A673 (cell line): ENCODE measurements around the gene SLAMF8. TPM values are rescaled to one million over a fixed set of nuclear protein-coding genes. Genes with fewer than 3 reads are reported as not detected.

Source experiments
- BruUV-seq: library from RNA; stranded (reverse); fragments of 400-500 nt; replicated peaks from 2 replicates; lab custom pipeline; 2021; lab: Mats Ljungman, UMichigan
- CTCF ChIA-PET: fragments of 300-600 bp; sonication (Branson Sonifier 250); formaldehyde crosslinking; loops from one replicate; lab custom pipeline; 2022; ENCODE audit warnings: antibody characterized with exemption; lab: Charles Lee
- POLR2A ChIA-PET: fragments of 300-600 bp; sonication (Branson Sonifier 250); formaldehyde crosslinking; loops from one replicate; lab custom pipeline; 2022; ENCODE audit warnings: antibody characterized with exemption; ENCODE audit not compliant: low non-redundant PET; lab: Charles Lee
- DNase-seq: peaks from one replicate; pipeline ENCODE4 v3.0.0-alpha.2; 2015; ENCODE audit warnings: low spot score
- H3K27ac ChIP-seq: fragments of 200-600 bp; sonication (generic); 2 replicates; pipeline ENCODE4 v1.5.1; 2016; ENCODE audit warnings: mixed run types, low read depth, mild to moderate bottlenecking, mixed read lengths, antibody characterized with exemption, low read length; ENCODE audit not compliant: poor library complexity, severe bottlenecking
- H3K27me3 ChIP-seq: fragments of 200-600 bp; sonication (generic); replicated peaks from 2 replicates; pipeline ENCODE4 v1.6.1; 2017; ENCODE audit warnings: mixed run types, low read depth, mild to moderate bottlenecking, mixed read lengths, antibody characterized with exemption, low read length; ENCODE audit not compliant: insufficient read depth, poor library complexity
- H3K36me3 ChIP-seq: fragments of 200-600 bp; sonication (generic); 2 replicates; pipeline ENCODE4 v1.6.1; 2016; ENCODE audit warnings: mixed run types, mild to moderate bottlenecking, mixed read lengths, antibody characterized with exemption, low read length; ENCODE audit not compliant: insufficient read depth, poor library complexity, severe bottlenecking
- H3K4me1 ChIP-seq: fragments of 200-600 bp; sonication (generic); 2 replicates; pipeline ENCODE4 v1.6.1; 2017; ENCODE audit warnings: mixed run types, mild to moderate bottlenecking, mixed read lengths, antibody characterized with exemption, low read length; ENCODE audit not compliant: insufficient read depth, poor library complexity, severe bottlenecking
- H3K4me3 ChIP-seq: fragments of 200-600 bp; sonication (generic); 2 replicates; pipeline ENCODE4 v1.5.1; 2016; ENCODE audit warnings: low read depth, mixed run types, mild to moderate bottlenecking, mixed read lengths, low read length; ENCODE audit not compliant: poor library complexity, severe bottlenecking
- H3K9me3 ChIP-seq: fragments of 200-600 bp; sonication (generic); 2 replicates; pipeline ENCODE4 v1.6.1; 2016; ENCODE audit warnings: mixed run types, low read depth, mild to moderate bottlenecking, mixed read lengths, antibody characterized with exemption, low read length; ENCODE audit not compliant: poor library complexity, severe bottlenecking
- EZH2 ChIP-seq: fragments of 200-600 bp; sonication (generic); IDR thresholded peaks from 2 replicates; pipeline ENCODE4 v1.6.1; 2017; ENCODE audit warnings: borderline replicate concordance, low read depth, mild to moderate bottlenecking, mixed read lengths, antibody characterized with exemption, low read length; ENCODE audit not compliant: poor library complexity, severe bottlenecking
- intact Hi-C: fragments of 100-400 bp; cut with micrococcal nuclease; formaldehyde crosslinking; loops from one replicate; pipeline ENCODE4 v1.10.0; 2022; ENCODE audit not compliant: unreplicated experiment
- total RNA-seq: library from RNA; stranded (reverse); gene quantifications from 2 replicates; pipeline ENCODE4 v1.2.3, GENCODE V29; 2021
- TF ChIP-seq, protein P1 (sequence below): fragments of 300-800, 200-600 bp; sonication (generic); conservative IDR thresholded peaks from 2 replicates; pipeline ENCODE4 v1.5.1; 2017; ENCODE audit warnings: low read depth, mild to moderate bottlenecking, antibody characterized with exemption, low read length, moderate library complexity, mixed read lengths

The SLAMF8 gene
- total RNA-seq, 1 experiment from 2014 or later: not detected

DNA sequence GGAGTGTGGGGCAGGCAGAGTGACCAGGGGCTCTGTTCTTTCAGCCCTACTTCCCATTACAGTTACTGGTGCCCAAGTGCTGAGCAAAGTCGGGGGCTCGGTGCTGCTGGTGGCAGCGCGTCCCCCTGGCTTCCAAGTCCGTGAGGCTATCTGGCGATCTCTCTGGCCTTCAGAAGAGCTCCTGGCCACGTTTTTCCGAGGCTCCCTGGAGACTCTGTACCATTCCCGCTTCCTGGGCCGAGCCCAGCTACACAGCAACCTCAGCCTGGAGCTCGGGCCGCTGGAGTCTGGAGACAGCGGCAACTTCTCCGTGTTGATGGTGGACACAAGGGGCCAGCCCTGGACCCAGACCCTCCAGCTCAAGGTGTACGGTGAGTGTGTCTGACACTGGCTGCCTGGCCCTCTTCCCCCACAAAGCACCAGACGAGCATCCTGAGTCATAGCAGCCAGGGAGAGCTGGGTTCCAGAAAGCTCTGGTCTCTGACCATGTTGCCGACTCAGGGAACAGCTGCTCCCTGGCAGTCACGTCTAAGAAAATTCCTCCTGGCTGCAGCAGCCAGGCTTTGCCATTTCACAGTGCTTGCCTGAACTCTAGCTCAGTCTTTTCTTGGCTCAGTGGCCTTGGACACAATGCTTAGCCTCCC is 3.3 kb downstream of the SLAMF8 start:
- CTCF ChIA-PET: interaction anchor here (1.4 kb wide), 1 partner anchor 60 kb away, joined by 3 read pairs; no protein-coding TSS in a partner anchor
- no TSS peak for BruUV-seq

DNA sequence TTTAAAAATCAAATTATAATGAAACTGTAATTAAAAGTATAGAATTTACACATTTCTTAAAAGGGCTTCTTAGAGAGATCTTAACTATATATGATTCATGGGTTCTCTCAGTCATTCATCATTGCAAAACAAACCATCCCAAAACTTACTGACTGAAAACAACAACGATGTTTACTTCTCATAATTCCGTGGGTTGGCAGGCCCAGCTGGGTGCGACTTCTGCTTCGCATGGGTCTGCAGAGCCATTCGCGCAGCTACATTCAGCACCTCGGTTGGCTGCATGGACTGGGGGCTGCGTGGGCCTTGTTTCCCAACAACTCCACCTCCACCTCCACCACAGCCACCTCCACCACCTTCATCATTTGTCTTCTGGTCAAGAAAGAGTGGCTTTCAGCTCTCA is 4.0 kb downstream of the SLAMF8 start:
- intact Hi-C loops: loop anchor here (2.0 kb wide), 1 partner anchor 60 kb away; no protein-coding TSS in a partner anchor
- BruUV-seq: no TSS peak
- ChIA-PET POLR2A (no interaction called here), CTCF (interaction anchor here (1.4 kb wide), 1 partner anchor 59 kb away, joined by 3 read pairs; no protein-coding TSS in a partner anchor)
- TF ChIP-seq EZH2: no peak
- TF ChIP-seq, protein P1, sequence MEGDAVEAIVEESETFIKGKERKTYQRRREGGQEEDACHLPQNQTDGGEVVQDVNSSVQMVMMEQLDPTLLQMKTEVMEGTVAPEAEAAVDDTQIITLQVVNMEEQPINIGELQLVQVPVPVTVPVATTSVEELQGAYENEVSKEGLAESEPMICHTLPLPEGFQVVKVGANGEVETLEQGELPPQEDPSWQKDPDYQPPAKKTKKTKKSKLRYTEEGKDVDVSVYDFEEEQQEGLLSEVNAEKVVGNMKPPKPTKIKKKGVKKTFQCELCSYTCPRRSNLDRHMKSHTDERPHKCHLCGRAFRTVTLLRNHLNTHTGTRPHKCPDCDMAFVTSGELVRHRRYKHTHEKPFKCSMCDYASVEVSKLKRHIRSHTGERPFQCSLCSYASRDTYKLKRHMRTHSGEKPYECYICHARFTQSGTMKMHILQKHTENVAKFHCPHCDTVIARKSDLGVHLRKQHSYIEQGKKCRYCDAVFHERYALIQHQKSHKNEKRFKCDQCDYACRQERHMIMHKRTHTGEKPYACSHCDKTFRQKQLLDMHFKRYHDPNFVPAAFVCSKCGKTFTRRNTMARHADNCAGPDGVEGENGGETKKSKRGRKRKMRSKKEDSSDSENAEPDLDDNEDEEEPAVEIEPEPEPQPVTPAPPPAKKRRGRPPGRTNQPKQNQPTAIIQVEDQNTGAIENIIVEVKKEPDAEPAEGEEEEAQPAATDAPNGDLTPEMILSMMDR: no peak
- Histone ChIP-seq H3K9me3 (no peaks in the 10 kb centered on the region), H3K4me1 (peaks cover 19% of the 10 kb centered on the region), H3K4me3 (no peak overlapping the region), H3K27me3 (no peaks in the 10 kb centered on the region), H3K27ac (no peak overlapping the region), H3K36me3 (no peaks in the 10 kb centered on the region)
- DNase-seq: no peak

More for the DNA sequence above, 3.3 kb downstream of the SLAMF8 start:
- Histone ChIP-seq H3K4me3 (no peak overlapping the region), H3K36me3 (no peaks in the 10 kb centered on the region), H3K4me1 (peaks cover 19% of the 10 kb centered on the region), H3K27ac (no peak overlapping the region), H3K27me3 (no peaks in the 10 kb centered on the region), H3K9me3 (no peaks in the 10 kb centered on the region)
- DNase-seq: no peak
- POLR2A ChIA-PET: no interaction called here
- intact Hi-C loops: loop anchor here (2.0 kb wide), 1 partner anchor 61 kb away; no protein-coding TSS in a partner anchor
- no peak for TF ChIP-seq EZH2
- TF ChIP-seq, protein P1: no peak

DNA sequence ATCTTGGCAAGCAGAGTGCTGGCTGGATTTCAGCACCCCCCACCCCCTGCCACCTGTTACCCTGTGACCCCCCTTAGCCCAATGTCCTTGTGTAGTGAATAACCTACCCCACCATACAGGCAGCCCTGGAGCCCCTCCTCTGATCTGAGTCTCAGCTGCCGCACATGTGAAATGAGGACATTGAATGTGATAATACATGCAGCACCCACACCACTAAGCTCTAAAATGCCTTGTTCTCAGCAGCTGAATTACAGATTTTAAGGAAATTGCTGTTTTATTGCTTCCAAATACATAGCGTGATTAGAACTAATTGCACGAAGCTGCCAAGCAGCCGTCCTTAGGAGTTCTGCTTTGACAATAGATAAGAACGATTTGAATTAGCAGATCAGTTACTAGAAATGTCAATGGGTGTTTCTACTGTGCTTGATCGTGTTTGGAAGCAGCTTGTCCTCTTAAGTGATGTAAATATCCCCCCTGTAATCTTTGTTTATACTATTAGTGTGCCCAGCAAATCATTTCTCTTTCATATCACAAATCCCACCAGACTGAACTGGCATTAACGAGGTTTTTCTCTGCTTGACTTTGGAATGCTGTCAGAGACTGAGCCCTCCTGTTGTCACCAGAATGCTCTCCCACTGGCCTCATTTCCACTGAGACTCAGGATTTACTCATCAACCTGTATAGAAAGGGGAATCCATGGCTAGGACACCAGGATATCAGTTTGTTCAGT is 4.9 kb downstream of the SLAMF8 start:
- intact Hi-C loops: loop anchor here (2.0 kb wide), 1 partner anchor 59 kb away; no protein-coding TSS in a partner anchor
- Histone ChIP-seq H3K27me3 (no peaks in the 10 kb centered on the region), H3K27ac (peak overlapping the region; percentile 34), H3K4me3 (no peak overlapping the region), H3K36me3 (no peaks in the 10 kb centered on the region), H3K9me3 (no peaks in the 10 kb centered on the region), H3K4me1 (peaks cover 19% of the 10 kb centered on the region)
- no TSS peak for BruUV-seq
- ChIA-PET CTCF (interaction anchor here (1.4 kb wide), 1 partner anchor 59 kb away, joined by 3 read pairs; no protein-coding TSS in a partner anchor), POLR2A (interaction anchor here (0.7 kb wide), 1 partner anchor 100 kb away, joined by 12 read pairs; no protein-coding TSS in a partner anchor)
- TF ChIP-seq EZH2: no peak
- TF ChIP-seq, protein P1: no peak
- DNase-seq: peak; percentile 66
